ENCODE data around the gene SYT13.
"Not testable (repeated sequence)": the region's sequence is repeated elsewhere in the genome, so short reads cannot be mapped to it uniquely, and the experiment has no call there.

The SYT13 gene

DNA sequence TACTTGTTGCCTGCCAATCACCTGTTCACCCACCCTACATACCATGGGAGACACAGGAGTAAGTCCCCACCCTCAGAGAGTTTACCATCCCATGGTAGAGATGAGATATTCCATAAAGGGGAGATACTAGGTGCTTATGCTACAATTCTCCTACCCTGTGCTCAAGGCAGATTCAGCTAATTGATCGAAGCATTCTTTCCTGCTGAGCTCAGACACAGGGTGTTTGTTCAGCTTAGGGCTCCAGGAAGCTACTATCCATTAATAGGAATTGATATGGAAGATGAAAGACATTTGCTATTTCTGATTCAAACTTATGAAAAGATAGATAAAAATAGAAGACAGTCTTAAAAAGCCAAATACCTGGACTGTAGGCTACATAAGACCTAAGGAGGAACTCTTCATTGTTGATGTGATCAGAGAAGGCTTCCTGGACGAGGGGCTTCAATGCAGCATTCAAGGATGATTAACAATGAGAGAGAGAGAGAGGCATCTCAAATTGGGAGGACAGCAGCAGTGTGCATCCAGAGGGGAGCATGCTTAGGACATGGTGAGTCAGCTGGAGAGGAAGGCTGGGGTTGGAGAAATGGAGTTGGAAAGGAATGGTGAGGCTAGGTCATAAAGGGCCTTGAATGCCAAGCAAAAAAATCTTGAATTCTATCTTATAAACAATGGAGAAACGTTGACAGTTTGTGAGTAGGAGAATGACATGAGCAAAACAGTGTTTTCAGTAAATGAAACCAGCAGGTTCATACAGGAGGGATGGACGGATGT is 15.0 kb downstream of the SYT13 start:
- DNase-seq = no peak

GRCh38 chr11:45269678-45270077 is 16.5 kb downstream of the SYT13 start:
- DNase-seq = no peak

- DNase-seq = no peak
Measured at GRCh38 chr11:45267652-45268299, 18.4 kb downstream of the SYT13 start.

DNA sequence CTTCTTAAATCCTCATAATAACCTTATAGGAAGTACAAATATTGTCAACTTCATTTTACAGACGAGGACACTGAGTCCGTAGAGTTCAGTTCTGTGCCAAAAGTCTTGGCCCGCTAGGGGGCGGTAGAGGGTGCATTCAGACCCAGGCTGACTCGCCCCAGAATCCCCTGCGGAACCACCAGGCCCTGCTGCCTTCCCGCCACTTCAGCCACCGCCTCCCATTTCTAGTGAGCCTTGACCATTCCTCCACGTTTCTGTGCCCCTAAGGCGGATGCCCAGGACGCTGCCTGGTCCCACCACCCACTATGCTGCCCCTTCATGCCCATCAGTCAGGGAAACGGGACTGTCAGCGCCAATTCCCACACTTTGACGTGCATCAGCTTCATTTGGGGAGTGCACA is 19.1 kb downstream of the SYT13 start:
- peak; percentile 9 for DNase-seq

DNA sequence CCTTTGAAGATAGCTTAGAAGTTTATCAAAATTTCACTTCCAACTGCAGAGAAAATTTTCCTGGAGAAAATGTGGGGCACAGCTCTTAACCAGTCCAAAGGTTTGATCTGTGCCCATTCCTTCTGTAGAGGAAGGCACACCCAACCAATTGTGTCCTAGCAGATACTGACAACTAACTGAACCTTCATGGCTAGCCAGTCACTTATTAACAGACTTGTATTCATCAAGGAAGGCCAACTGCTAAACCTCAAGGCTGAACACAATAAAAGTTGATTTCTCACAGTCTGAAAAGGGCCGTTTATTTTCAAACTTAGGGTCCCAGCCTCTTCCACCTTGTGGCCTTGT is 19.5 kb downstream of the SYT13 start:
- no peak for DNase-seq

DNA sequence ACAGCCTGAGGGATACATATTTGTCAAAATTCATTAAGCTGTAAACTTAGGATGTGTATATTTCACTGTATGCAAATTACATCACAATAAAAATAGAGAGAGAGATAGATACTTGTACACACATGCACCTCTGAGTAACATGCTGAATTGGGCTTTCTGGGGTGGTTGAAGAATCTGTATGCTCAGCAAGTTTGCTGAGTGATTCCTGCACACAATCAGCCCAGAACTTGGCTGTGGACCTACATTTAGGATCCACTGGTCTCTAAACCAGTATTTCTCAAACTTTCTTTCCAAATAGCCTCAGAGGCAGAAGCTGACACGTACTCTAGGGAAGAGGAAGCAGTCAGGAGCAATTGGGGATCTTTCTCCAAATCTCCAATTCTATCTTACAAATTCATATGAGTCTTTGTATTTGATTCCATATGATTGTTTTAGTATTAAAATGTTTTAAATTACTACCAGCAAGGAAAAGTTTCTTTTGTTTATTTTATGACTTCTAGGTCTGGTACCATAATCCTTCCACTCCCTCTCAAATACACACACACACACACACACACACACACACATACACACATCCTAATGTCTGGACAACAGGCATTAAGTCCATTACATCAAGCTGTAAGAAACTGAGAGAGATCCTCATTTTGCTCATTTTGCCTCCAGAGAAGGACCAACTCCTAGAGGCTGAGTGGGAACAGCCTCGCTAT is 20.0 kb downstream of the SYT13 start:
- no peak for DNase-seq

DNA sequence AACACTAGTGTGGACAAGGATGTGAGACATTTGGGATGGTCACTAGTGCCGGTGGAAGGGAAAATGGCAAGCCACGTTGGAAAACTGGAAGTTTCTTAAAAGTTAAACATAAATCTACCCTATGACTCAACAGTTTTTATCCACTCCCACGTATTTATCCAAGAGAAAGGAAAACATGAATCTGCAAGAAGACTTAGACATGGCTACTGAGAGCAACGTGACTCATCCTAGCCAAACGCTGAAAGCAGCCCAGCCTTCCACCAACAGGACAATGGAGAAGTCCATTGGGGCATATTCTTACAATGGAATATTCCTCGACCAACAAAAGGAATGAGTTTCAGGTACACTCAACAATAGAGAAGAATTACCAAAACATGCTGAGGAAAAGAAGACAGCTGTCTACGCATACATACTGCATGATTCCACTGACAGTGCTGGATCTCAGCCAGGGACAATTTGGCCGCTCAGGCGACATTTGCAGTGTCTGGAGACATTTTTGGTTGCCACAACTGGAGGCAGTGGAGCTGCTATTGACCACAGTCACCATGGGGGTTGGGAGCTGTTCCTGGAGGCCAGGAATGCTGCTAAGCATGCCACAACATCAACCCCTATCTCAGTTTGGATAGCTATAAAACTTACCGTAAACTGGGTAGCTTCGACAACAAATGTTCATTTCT is 21.2 kb downstream of the SYT13 start:
- no peak for DNase-seq

DNA sequence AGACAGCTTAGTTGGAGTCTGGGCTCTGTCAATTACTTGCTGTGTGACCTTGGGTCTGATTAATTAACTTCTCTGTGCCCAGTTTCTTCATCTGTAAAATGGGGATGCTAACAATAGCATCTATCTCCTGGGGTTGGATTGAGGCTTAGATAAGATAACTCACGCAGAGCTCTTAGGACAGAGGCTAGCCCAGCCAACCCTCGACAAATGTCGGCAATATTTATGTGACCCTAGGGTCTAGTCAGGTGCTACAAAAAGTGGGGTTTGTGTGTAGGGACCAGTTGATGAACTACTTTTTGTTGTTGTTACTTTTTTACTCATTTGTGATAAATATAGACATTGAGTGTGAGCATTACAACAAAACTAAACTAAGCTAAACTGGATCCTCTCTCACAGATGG is 22.4 kb downstream of the SYT13 start:
- DNase-seq = no peak

DNA sequence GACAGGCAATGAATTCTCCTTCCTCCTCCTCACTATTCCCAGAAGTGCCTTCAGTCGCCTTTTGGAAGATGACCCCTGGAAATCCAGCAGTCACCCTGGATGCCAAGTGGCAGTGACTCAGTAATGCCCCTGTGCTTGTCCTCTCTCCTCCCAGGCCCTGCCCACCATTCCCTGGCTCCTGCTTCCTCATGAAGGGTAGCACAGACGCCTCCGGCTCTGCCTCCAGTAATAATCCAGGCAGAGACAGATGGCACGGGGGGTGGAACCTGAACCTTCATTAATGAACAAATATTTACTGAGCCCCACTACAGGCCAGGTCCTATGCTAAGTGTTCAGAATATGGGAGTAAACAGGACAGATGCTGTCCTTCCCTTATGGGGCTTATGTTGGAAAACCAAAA is 23.2 kb downstream of the SYT13 start:
- DNase-seq = no peak

- DNase-seq = no peak
Measured at GRCh38 chr11:45260071-45260470, 26.1 kb downstream of the SYT13 start.

DNA sequence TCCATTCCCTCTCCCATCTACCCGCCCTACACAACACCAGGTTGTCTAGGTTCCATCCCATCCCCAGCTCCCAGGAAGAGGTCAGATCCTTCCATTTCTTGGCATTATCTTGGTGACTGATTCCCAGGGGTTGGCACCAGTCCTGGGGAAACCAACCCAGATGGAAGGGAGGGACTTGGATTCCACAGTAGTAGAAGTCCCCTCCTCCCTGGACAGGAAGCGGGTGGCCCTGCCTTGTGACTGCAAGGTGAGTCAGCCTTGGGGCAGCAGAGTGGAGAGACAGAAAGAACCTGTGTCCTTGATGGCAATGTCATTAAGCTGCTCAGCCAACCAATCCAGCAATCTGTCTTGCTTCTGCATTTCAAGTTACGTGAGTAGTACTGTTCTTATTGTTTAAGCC is 26.5 kb downstream of the SYT13 start:
- no peak for DNase-seq

DNA sequence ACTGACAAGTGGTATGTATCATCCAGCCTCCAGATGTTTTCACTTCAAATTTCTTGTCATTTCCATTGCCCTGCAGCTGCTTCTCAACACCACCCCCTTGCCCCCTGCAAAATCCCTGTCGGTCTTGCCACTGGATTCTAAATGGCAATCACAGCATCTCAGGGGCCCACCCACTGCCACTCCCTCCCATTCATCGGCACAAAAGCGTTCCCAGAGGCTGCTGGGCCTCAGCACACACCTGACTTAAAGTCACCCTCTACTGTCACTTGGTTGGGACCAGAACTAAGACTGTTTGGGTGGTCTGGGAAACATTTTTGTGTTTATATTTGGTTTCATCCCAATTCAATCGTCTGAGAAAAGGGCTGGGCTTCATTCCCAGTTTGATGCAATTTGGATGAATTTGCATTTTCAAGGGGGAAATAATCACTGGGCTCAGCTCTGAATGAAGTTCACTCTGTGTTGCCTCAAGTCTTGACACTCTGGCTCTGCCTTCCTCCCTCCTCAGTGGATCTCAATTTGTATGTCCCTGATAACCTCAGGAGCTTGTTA is 27.1 kb downstream of the SYT13 start:
- no peak for DNase-seq

DNA sequence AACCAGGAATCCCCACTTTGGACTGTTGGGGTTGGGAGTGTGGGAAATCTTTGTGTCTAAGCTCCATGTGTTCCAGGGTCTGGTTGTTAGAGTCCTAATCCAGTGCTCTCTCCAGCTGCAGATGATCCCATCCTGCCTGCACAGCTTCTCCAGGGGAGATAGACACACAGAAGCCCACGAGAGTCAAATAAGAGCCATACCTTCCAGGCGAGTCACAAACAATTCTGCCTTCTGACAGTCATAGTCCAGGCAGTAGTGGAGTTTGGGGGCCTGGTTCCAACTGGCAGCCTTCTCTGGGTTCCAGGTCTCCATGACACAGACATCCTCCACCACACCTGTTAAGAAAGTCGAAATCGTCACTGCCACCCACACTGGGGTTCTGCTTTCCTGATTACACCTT is 32.1 kb downstream of the SYT13 start:
- no peak for DNase-seq

- no peak for DNase-seq
Measured at GRCh38 chr11:45253640-45254039, 32.5 kb downstream of the SYT13 start.

DNA sequence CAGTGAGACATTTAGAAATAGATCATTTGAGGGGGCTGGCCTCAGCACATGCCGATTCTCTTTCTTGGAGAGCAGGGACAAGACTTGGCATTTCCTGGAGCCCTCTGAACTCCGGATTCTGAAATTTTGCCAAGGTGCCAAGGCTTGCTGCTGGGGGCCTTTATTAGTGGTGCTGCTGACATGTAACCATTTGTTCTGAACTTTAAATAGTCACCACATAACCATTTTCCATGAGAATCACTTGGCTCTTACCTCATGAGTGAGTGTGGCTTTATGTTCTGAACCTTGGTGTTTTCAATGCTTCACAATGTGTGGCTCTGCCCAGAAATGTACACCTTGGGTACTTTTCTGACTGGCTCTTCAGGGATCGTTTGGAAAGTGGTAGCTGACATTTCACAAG is 33.3 kb downstream of the SYT13 start:
- no peak for DNase-seq

- peak; percentile 25 for DNase-seq
Measured at GRCh38 chr11:45252134-45252856, 33.8 kb downstream of the SYT13 start.

- DNase-seq = no peak
Measured at GRCh38 chr11:45250035-45250718, 36.0 kb downstream of the SYT13 start.

GRCh38 chr11:45249372-45249771 is 36.8 kb downstream of the SYT13 start:
- DNase-seq = not testable (repeated sequence)

GRCh38 chr11:45248501-45249011 is 37.6 kb downstream of the SYT13 start:
- no peak for DNase-seq

GRCh38 chr11:45247433-45247832 is 38.7 kb downstream of the SYT13 start:
- no peak for DNase-seq

- DNase-seq = no peak
Measured at GRCh38 chr11:45246241-45246640, 39.9 kb downstream of the SYT13 start.

Measured in suppressor macrophage treated with lipopolysaccharide for 4 hours (primary cell).